Heart left ventricle (tissue), 16 donors: ENCODE measurements around the gene THAP4. TPM values are rescaled to one million over a fixed set of nuclear protein-coding genes. Genes with fewer than 3 reads are reported as not detected.

Experiments used
- ATAC-seq, 4 donors: fragments of 200-7000 bp; cut with Tn5 transposase; one replicate each; pipeline ENCODE4 v1.9.1; 2020 to 2022; ENCODE audit warnings: moderate library complexity in 4 of 4, mild to moderate bottlenecking in 3 of 4, moderate number of reproducible peaks in 1 of 4
- DNase-seq, 5 donors: peaks; one replicate each; pipeline ENCODE4 v3.0.0-alpha.2; 2020
- H3K27ac ChIP-seq, 12 donors: fragments of 200-600 bp; sonication (generic) in 4 of 12; one replicate each; pipeline versions ENCODE4 v1.5.0 to v1.8.0; 2016 to 2022; ENCODE audit warnings: mild to moderate bottlenecking in 2 of 12
- H3K27me3 ChIP-seq, 9 donors: fragments of 200-600 bp; sonication (generic) in 2 of 9; one replicate each; pipeline versions ENCODE4 v1.5.1 to v1.8.0; 2016 to 2022; ENCODE audit warnings: mild to moderate bottlenecking in 3 of 9
- H3K36me3 ChIP-seq, 9 donors: fragments of 200-600 bp; sonication (generic) in 2 of 9; one replicate each; pipeline versions ENCODE4 v1.5.0 to v1.8.0; 2018 to 2022; ENCODE audit warnings: mild to moderate bottlenecking in 2 of 9
- H3K4me1 ChIP-seq, 12 donors: fragments of 200-600 bp; sonication (generic) in 4 of 12; one replicate each; pipeline versions ENCODE4 v1.5.0 to v1.8.0; 2016 to 2022; ENCODE audit warnings: mild to moderate bottlenecking in 3 of 12
- H3K4me3 ChIP-seq, 12 donors: fragments of 200-600 bp; sonication (generic) in 4 of 12; one replicate each; pipeline versions ENCODE4 v1.5.0 to v1.8.0; 2017 to 2022; ENCODE audit warnings: mild to moderate bottlenecking in 9 of 12, moderate library complexity in 4 of 12
- H3K9me3 ChIP-seq, 12 donors: fragments of 200-600 bp; sonication (generic) in 4 of 12; one replicate each; pipeline versions ENCODE4 v1.5.0 to v1.8.0; 2016 to 2022; ENCODE audit warnings: mild to moderate bottlenecking in 1 of 12
- POLR2A ChIP-seq, 2 donors: fragments of 450-650 bp; IDR thresholded peaks; one replicate each; pipeline ENCODE4 v1.6.1; 2017; ENCODE audit warnings: antibody characterized with exemption in 2 of 2, mild to moderate bottlenecking in 2 of 2, moderate library complexity in 2 of 2
- WGBS, 4 donors: extraction: QIAGEN DNeasy Blood & Tissue Kit in 2 of 4; methylation state at CpG; one replicate each; pipeline versions ENCODE4 v1.1.5 to v1.1.7; 2013 to 2018; 5-methylcytosine and 5-hydroxymethylcytosine counted together
- intact Hi-C, 10 donors: fragments of 100-400 bp; cut with DNase I; formaldehyde crosslinking; loops; one replicate each; pipeline versions ENCODE4 v1.11.1 to v1.14.2; 2022
- polyA plus RNA-seq, 2 donors: library from polyadenylated mRNA; stranded (reverse); fragments of 200-250 nt; gene quantifications; one replicate each; pipeline ENCODE4 v1.2.3, GENCODE V29; 2013
- total RNA-seq, 9 donors: library from RNA; depleted of rRNA in 2 of 9; stranded (reverse); fragments of >200 nt in 2 of 9; fragmentation: NEBNext Ultra II Directional in 3 of 9; extraction: Animal tissue kit (Norgen Biotek cat#: 25700) in 3 of 9; gene quantifications; one replicate each; pipeline versions ENCODE4 v1.1.0 to v1.2.4, GENCODE V29; 2016 to 2023
- TF ChIP-seq, protein P1 (sequence below), 12 donors: fragments of 200-600 bp; sonication (generic) in 4 of 12; IDR thresholded peaks; one replicate each; pipeline versions ENCODE4 v1.5.0 to v1.8.0; 2018 to 2022; ENCODE audit warnings: antibody characterized with exemption in 12 of 12, mild to moderate bottlenecking in 5 of 12
- donor health status: ischemic (EF 13 %, LVEDD 7.1; RV severe dilation, severe dysfunction).
- donor health status: healthy with polysubstance abuse.
- donor health status: DM: no; HTN: yes; CAD: no.
- donor health status: DM: no; HTN: no; CAD: no.
- donor health status: ischemic (EF 25% LVEDD 6.9; RV normal size, moderate dysfunction).
- donor health status: ischemic (EF 25% LVEDD 5.7; RV mildly dilated, moderate dysfunction).
- donor health status: healthy.
- donor health status: DM: yes; HTN: yes; CAD: no.
- donor health status: ischemic (EF 35%, LVEDD 5.7; RV mildly dilated, moderate dysfunction).
- donor health status: nonischemic (EF 11% LVEDD 7.7; RV severe dilation, severe dysfunction).
- donor health status: DM: yes; HTN: yes; CAD: no.
- donor health status: PGD.
- donor health status: ischemic (EF 29% LVEDD 5.4; RV normal size, mild dysfunction).
- donor health status: nonischemic (EF 23%, LVEDD 6.1; RV moderate dilation, normal function).

The THAP4 gene
- total and polyA plus RNA-seq, 11 donors: 61.7 to 110 (median 80.4) TPM

DNA sequence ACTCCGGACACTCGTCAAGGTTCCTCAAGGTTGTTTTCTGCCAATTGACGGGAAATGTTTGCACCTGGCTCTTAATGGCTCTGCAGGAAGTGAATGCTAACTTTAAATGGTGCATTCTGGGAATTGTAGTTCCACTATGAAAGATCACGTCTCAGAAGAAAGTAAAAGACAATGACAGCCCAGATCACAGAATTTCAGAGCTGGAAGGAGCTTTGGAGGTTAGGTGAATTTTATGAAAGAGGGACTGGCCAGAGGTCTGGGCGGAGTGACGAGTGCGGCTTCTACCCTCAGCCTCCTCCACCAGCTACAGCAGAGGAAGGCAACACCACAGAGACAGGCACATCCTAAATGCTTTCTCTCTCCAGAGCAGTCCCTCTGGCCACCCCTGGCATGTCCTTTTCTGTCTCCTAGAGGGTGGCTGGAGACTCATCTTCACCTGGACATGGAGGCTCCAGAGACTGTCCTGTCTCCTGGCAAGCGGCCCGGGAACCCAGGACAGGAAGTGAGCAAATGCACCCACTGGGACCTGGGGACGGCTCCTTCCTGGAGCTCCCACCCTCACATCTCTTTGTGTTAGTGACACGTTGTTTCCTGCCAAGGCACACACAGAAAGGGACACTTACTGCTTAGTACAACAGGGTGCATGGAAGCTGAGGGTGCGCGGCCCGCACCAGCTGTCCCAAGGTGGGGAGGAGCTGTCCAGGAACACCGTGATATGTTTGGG lies 19.4 kb downstream of the THAP4 start:
- ATAC-seq (peak; percentile 57 to 87 (median 60)), DNase-seq (peak; percentile 59 to 85 (median 75))
- Histone ChIP-seq H3K4me3 (peak overlapping the region; percentile 17 to 52 (median 45)), H3K36me3 (peaks cover 0 to 2% (median 0%) of the 10 kb centered on the region in 9 donors), H3K4me1 (peaks cover 0 to 47% (median 24%) of the 10 kb centered on the region in 12 donors), H3K9me3 (peaks cover 0 to 4% (median 0%) of the 10 kb centered on the region in 12 donors), H3K27ac (peak overlapping the region; percentile 62 to 92 (median 80)), H3K27me3 (no peaks in the 10 kb centered on the region)
- TF ChIP-seq, protein P1, sequence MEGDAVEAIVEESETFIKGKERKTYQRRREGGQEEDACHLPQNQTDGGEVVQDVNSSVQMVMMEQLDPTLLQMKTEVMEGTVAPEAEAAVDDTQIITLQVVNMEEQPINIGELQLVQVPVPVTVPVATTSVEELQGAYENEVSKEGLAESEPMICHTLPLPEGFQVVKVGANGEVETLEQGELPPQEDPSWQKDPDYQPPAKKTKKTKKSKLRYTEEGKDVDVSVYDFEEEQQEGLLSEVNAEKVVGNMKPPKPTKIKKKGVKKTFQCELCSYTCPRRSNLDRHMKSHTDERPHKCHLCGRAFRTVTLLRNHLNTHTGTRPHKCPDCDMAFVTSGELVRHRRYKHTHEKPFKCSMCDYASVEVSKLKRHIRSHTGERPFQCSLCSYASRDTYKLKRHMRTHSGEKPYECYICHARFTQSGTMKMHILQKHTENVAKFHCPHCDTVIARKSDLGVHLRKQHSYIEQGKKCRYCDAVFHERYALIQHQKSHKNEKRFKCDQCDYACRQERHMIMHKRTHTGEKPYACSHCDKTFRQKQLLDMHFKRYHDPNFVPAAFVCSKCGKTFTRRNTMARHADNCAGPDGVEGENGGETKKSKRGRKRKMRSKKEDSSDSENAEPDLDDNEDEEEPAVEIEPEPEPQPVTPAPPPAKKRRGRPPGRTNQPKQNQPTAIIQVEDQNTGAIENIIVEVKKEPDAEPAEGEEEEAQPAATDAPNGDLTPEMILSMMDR (IDR thresholded peaks at IDR 0.05): no peak
- TF ChIP-seq POLR2A (IDR thresholded peaks at IDR 0.05): no peak
- intact Hi-C loops: loop anchor here in 6 of 10 donors (2.0 to 10.0 kb wide), 4 partner anchors 19 to 263 kb away; partner anchors contain the start of genes STK25 (in 5 of the 6), FARP2 (in 2 of the 6), ATG4B (in 1 of the 6) and THAP4 (in 1 of the 6)
- 29 to 40% (median 33%) methylated on average over 14 to 15 of the region's 15 CpGs for WGBS, 4 donors

DNA sequence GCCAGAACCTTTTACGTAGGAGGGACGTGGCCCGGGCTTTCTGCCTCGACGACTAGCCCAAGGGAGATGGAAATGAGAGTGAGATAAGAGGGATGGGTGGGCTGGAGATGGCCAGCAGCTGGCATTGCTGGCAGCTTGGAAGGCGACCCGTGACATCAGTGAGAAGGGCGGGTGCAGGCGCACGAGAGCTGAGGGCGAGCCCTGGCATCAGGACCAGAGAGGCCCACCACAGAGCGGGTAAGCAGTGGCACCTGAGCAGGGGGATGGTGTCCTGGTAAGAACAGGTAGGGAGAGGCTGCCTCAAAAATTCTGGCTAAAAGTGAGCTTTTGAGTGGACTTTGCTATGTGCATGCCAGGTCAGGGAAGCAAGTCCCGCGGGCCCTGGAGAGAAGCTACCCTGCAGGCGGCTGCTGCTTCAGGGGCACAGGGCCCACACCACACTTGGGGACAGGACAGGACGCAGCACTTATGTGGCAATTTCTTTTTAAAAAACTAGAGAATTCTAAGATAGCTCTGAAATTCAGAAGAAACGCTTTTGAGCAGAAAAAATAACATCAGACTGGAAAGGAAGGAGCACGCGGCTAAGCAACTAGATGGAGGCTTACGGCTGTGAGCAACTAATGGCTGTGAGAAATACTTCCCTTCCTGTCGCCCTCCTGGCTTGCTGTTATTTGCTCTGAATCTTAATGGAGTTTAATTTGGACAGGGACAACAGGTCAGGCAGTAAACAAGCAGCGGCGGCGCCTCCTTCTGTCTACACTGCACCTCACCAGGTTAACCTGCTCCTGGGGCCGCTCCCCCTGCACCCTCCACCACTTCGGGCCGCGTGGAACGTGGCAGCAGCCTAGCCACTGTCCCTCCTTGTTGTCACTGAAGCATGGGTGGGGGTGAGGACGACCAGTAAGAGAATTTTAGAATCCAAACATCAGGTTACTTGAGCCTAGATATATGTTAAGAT lies 20.5 kb downstream of the THAP4 start:
- Histone ChIP-seq H3K4me3 (peak overlapping the region in 11 of 12 donors; percentile 17 to 52 (median 46)), H3K27me3 (no peaks in the 10 kb centered on the region), H3K27ac (peak overlapping the region in 9 of 12 donors; percentile 62 to 86 (median 78)), H3K36me3 (peaks cover 0 to 2% (median 0%) of the 10 kb centered on the region in 9 donors), H3K9me3 (peaks cover 0 to 2% (median 0%) of the 10 kb centered on the region in 12 donors), H3K4me1 (peaks cover 0 to 48% (median 25%) of the 10 kb centered on the region in 12 donors)
- DNase-seq (peak in 2 of 5 donors; percentile 28 to 48), ATAC-seq (peak in 1 of 4 donors; percentile 21)
- intact Hi-C loops: loop anchor here in 6 of 10 donors (5.0 to 10.0 kb wide), 3 partner anchors 109 to 262 kb away; partner anchors contain the start of genes STK25 (in 5 of the 6) and FARP2 (in 2 of the 6)
- 82 to 85% (median 85%) methylated on average over 30 of the region's 30 CpGs for WGBS, 4 donors
- TF ChIP-seq, protein P1 (IDR thresholded peaks at IDR 0.05): no peak
- no peak for TF ChIP-seq POLR2A (IDR thresholded peaks at IDR 0.05)

DNA sequence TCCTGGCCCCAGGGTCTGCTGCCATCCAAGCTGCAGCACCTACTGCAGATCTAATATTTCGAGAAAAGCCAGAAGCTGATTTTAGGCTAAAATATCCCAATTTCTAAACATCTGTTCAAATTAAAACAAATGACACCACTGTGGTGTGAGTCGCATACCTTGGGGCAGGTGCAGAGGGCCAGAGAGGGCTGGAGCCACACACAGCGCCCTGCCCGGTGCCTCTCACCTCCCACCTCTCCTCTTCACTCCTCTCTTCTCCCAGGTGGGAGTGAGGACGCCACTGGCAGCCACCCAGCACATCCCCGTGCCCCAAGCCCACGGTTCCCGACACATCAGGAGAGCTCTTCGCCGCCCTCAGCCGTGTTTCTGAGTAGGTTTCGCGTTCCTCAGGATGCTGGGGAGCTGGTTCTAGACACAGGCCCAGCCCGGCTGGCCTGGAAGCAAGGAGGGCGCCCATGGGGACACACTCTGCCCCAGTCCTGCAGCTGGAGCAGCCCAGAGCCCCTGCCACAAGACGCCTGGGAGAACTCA lies 21.4 kb downstream of the THAP4 start:
- H3K4me3 ChIP-seq: no peak overlapping the region
- peaks cover 0 to 49% (median 26%) of the 10 kb centered on the region in 12 donors for H3K4me1 ChIP-seq
- no peaks in the 10 kb centered on the region for H3K27me3 ChIP-seq
- ATAC-seq: no peak
- H3K27ac ChIP-seq: peak overlapping the region in 1 of 12 donors; percentile 72
- no peaks in the 10 kb centered on the region for H3K9me3 ChIP-seq
- peaks cover 0 to 2% (median 0%) of the 10 kb centered on the region in 9 donors for H3K36me3 ChIP-seq
- TF ChIP-seq, protein P1 (IDR thresholded peaks at IDR 0.05): no peak
- TF ChIP-seq POLR2A (IDR thresholded peaks at IDR 0.05): no peak
- 83 to 94% (median 92%) methylated on average over 16 of the region's 16 CpGs for WGBS, 4 donors
- no peak for DNase-seq
- intact Hi-C loops: loop anchor here in 6 of 10 donors (5.0 to 10.0 kb wide), 3 partner anchors 108 to 261 kb away; partner anchors contain the start of genes STK25 (in 5 of the 6) and FARP2 (in 2 of the 6)
